GM19043 (cell line): ENCODE results near the gene SLC19A3.

ENCODE experiments used
- ATAC-seq: cut with Tn5 transposase; IDR thresholded peaks from one replicate; pipeline ENCODE4 v1.9.1; 2021; ENCODE audit warnings: low read depth; ENCODE audit not compliant: unreplicated experiment

The SLC19A3 gene

DNA sequence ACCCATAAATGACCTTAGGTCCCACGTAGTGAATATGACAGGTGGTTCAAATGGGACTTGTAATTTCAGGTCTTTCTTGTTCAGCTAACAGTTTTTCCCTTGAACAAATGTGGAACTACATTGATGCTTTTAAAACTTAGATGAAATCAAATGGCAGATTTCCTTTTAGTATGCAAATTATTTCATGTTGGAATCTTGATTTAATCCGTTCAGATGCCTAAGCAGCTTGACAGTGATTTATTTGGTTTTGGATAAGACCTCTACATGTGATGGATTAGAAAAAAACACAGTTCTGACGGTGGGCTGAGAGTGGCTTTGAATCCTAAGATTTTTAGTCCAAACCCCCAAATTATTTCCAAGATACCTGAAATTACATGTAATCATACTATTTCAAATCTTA, 83.6 kb downstream of the SLC19A3 start:
- no peak for ATAC-seq
